GM23248 (cell line): ENCODE measurements around the gene C17orf113. TPM values are rescaled to one million over a fixed set of nuclear protein-coding genes. Genes with fewer than 3 reads are reported as not detected.
"Not testable (repeated sequence)": the region's sequence is repeated elsewhere in the genome, so short reads cannot be mapped to it uniquely, and the experiment has no call there.

ENCODE experiments used
- DNase-seq: peaks from one replicate; pipeline ENCODE4 v3.0.0-alpha.2; 2015
- H2AFZ ChIP-seq: fragments of 200-600 bp; sonication (generic); 2 replicates; pipeline ENCODE4 v1.6.1; 2016; ENCODE audit warnings: antibody characterized with exemption
- H3F3A ChIP-seq: fragments of 200-600 bp; sonication (generic); 2 replicates; pipeline ENCODE4 v1.6.1; 2016; ENCODE audit warnings: mild to moderate bottlenecking, antibody characterized with exemption, mixed run types; ENCODE audit not compliant: insufficient read depth
- H3K27ac ChIP-seq: fragments of 200-600 bp; sonication (generic); 2 replicates; pipeline ENCODE4 v1.5.1; 2016; ENCODE audit warnings: mild to moderate bottlenecking
- H3K27me3 ChIP-seq: fragments of 200-600 bp; sonication (generic); replicated peaks from 2 replicates; pipeline ENCODE4 v1.6.1; 2016; ENCODE audit warnings: mild to moderate bottlenecking; ENCODE audit not compliant: insufficient read depth
- H3K36me3 ChIP-seq: fragments of 200-600 bp; sonication (generic); 2 replicates; pipeline ENCODE4 v1.6.1; 2016; ENCODE audit warnings: low read depth, mild to moderate bottlenecking
- H3K4me1 ChIP-seq: fragments of 200-600 bp; sonication (generic); 2 replicates; pipeline ENCODE4 v1.6.1; 2016; ENCODE audit warnings: mild to moderate bottlenecking; ENCODE audit not compliant: insufficient read depth
- H3K4me2 ChIP-seq: fragments of 200-600 bp; sonication (generic); one replicate; pipeline ENCODE4 v1.6.1; 2016; ENCODE audit warnings: mild to moderate bottlenecking; ENCODE audit not compliant: unreplicated experiment
- H3K4me3 ChIP-seq: fragments of 200-600 bp; sonication (generic); 2 replicates; pipeline ENCODE4 v1.5.1; 2016; ENCODE audit warnings: mild to moderate bottlenecking
- H3K79me2 ChIP-seq: fragments of 200-600 bp; sonication (generic); 2 replicates; pipeline ENCODE4 v1.6.1; 2016; ENCODE audit warnings: mild to moderate bottlenecking; ENCODE audit not compliant: insufficient read depth
- H3K9ac ChIP-seq: fragments of 200-600 bp; sonication (generic); 2 replicates; pipeline ENCODE4 v1.6.1; 2016; ENCODE audit warnings: mild to moderate bottlenecking
- H3K9me2 ChIP-seq: fragments of 200-600 bp; sonication (generic); 2 replicates; pipeline ENCODE4 v1.6.1; 2016; ENCODE audit warnings: mixed run types, mild to moderate bottlenecking, moderate library complexity; ENCODE audit not compliant: insufficient read depth
- H3K9me3 ChIP-seq: fragments of 200-600 bp; sonication (generic); one replicate; pipeline ENCODE4 v1.6.1; 2017; ENCODE audit warnings: low read depth
- H4K20me1 ChIP-seq: fragments of 200-600 bp; sonication (generic); 2 replicates; pipeline ENCODE4 v1.6.0; 2016; ENCODE audit not compliant: insufficient read depth
- EZH2 ChIP-seq: fragments of 200-600 bp; sonication (generic); IDR thresholded peaks from 2 replicates; pipeline ENCODE4 v1.6.1; 2018; ENCODE audit warnings: antibody characterized with exemption, mild to moderate bottlenecking; ENCODE audit not compliant: insufficient read depth, poor library complexity, severe bottlenecking
- EZH2phosphoT487 ChIP-seq: fragments of 200-600 bp; sonication (generic); IDR thresholded peaks from 2 replicates; pipeline ENCODE4 v1.6.1; 2018; ENCODE audit warnings: antibody characterized with exemption, moderate library complexity, mild to moderate bottlenecking, low read depth; ENCODE audit not compliant: insufficient read depth
- WGBS, 2 experiments: methylation state at CpG; one replicate each; pipeline ENCODE4 v1.1.6; 2015 to 2017; ENCODE audit warnings: low lambda C conversion rate in 2 of 2, low coverage in 1 of 2; ENCODE audit errors: missing lambda C conversion rate in 2 of 2; 5-methylcytosine and 5-hydroxymethylcytosine counted together
- in situ Hi-C: fragments of 300-500 bp; cut with MboI; formaldehyde crosslinking; loops from 2 replicates; pipeline ENCODE4 v1.15.0; 2020
- polyA plus RNA-seq: library from polyadenylated mRNA; unstranded; fragments of >200 nt; fragmentation: Nextera tagmentation; extraction: Ambion mirVana; gene quantifications from 2 replicates; pipeline ENCODE4 v1.2.1, GENCODE V29; 2016
- total RNA-seq: library from RNA; depleted of rRNA; stranded (reverse); fragments of >200 nt; shearing (Covaris generic); gene quantifications from 2 replicates; pipeline ENCODE4 v1.2.3, GENCODE V29; 2014

The C17orf113 gene
- total and polyA plus RNA-seq, 2 experiments from 2014 or later: not detected

GRCh38 chr17:42016411-42016831 lies 34.0 kb downstream of the C17orf113 start:
- peak overlapping the region; percentile 77 for H2AFZ ChIP-seq
- TF ChIP-seq EZH2phosphoT487: no peak
- no peak for TF ChIP-seq EZH2

GRCh38 chr17:42013740-42014139 lies 36.7 kb downstream of the C17orf113 start:
- peaks cover 27% of the 10 kb centered on the region for H3F3A ChIP-seq
- DNase-seq, H3K27ac ChIP-seq, H3K9ac ChIP-seq, H4K20me1 ChIP-seq, H3K4me2 ChIP-seq, H3K9me2 ChIP-seq, H3K9me3 ChIP-seq, H3K4me3 ChIP-seq, H3K27me3 ChIP-seq, H2AFZ ChIP-seq, H3K36me3 ChIP-seq, in situ Hi-C loops: not testable (repeated sequence)
- peaks cover 85% of the 10 kb centered on the region for H3K79me2 ChIP-seq
- H3K4me1 ChIP-seq: peaks cover 53% of the 10 kb centered on the region
- 96 to 100% methylated on average over 12 of the region's 12 CpGs for WGBS, 2 experiments

More at GRCh38 chr17:42016411-42016831, 34.0 kb downstream of the C17orf113 start:
- no peaks in the 10 kb centered on the region for H3K27me3 ChIP-seq
- peaks cover 34% of the 10 kb centered on the region for H3K4me1 ChIP-seq
- WGBS, 2 experiments: 5 to 6% methylated on average over 12 of the region's 12 CpGs
- H3K9me3 ChIP-seq: no peaks in the 10 kb centered on the region
- peak overlapping the region; percentile 84 for H3K27ac ChIP-seq
- H3K36me3 ChIP-seq: no peaks in the 10 kb centered on the region
- in situ Hi-C loops: no loop called here
- peak; percentile 70 for DNase-seq
- H3K9me2 ChIP-seq: no peaks in the 10 kb centered on the region
- H4K20me1 ChIP-seq: no peaks in the 10 kb centered on the region
- H3F3A ChIP-seq: peaks cover 12% of the 10 kb centered on the region
- peaks cover 82% of the 10 kb centered on the region for H3K79me2 ChIP-seq
- peak overlapping the region; percentile 90 for H3K4me2 ChIP-seq
- peak overlapping the region; percentile 95 for H3K4me3 ChIP-seq
- H3K9ac ChIP-seq: peak overlapping the region; percentile 98

- H3K27ac ChIP-seq, H3K36me3 ChIP-seq, H2AFZ ChIP-seq, H3K9me2 ChIP-seq, in situ Hi-C loops, H3K9ac ChIP-seq, H3K4me3 ChIP-seq, H4K20me1 ChIP-seq, DNase-seq, H3K27me3 ChIP-seq, H3K9me3 ChIP-seq, H3K4me2 ChIP-seq: not testable (repeated sequence)
- Histone ChIP-seq H3K4me1 (peaks cover 54% of the 10 kb centered on the region), H3F3A (peaks cover 27% of the 10 kb centered on the region), H3K79me2 (peaks cover 98% of the 10 kb centered on the region)
- WGBS, 2 experiments: 78 to 85% methylated on average over 4 of the region's 4 CpGs
Observed at GRCh38 chr17:42012363-42012762, 38.0 kb downstream of the C17orf113 start.

GRCh38 chr17:42010898-42011516 lies 39.4 kb downstream of the C17orf113 start:
- H3K9me3 ChIP-seq: no peaks in the 10 kb centered on the region

DNA sequence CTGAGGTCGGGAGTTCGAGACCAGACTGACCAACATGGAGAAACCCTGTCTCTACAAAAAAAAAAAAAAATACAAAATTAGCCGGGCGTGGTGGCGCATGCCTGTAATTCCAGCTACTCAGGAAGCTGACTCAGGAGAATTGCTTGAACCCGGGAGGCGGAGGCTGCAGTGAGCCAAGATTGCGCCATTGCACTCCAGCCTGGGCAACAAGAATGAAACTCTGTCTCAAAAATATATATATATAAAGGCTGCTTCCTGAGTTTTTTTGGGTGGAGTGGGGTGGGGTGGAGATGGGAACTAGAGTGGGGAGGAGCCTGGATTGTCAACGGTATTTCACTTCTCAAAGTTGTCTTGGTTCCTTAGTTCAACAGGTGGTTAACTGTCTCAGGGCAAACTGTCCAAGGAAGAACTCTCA lies 40.1 kb downstream of the C17orf113 start:
- H3F3A ChIP-seq: peaks cover 30% of the 10 kb centered on the region
- 0 out of 2 replicates have a peak overlapping the region, but pooled peaks have one; percentile 26 for H3K9ac ChIP-seq
- H3K4me3 ChIP-seq: peak overlapping the region; percentile 25; the same call in 1 of the 2 replicates
- peak overlapping the region; percentile 66 for H3K4me2 ChIP-seq
- DNase-seq: peak; percentile 72
- in situ Hi-C loops, H2AFZ ChIP-seq, H3K9me2 ChIP-seq, H3K36me3 ChIP-seq, H3K9me3 ChIP-seq, H3K27me3 ChIP-seq, H4K20me1 ChIP-seq: not testable (repeated sequence)
- peaks cover 100% of the 10 kb centered on the region for H3K79me2 ChIP-seq
- H3K27ac ChIP-seq: peak overlapping the region; percentile 69
- H3K4me1 ChIP-seq: peaks cover 52% of the 10 kb centered on the region
- WGBS, 2 experiments: 14 to 28% methylated on average over 7 to 9 of the region's 9 CpGs

More at GRCh38 chr17:42010898-42011516, 39.4 kb downstream of the C17orf113 start:
- Histone ChIP-seq H3K9me2 (no peaks in the 10 kb centered on the region), H3K4me1 (peaks cover 56% of the 10 kb centered on the region), H3K79me2 (peaks cover 100% of the 10 kb centered on the region), H3F3A (peaks cover 27% of the 10 kb centered on the region), H3K36me3 (no peaks in the 10 kb centered on the region), H3K27ac (peak overlapping the region; percentile 69), H3K27me3 (no peaks in the 10 kb centered on the region), H2AFZ (no peak overlapping the region), H4K20me1 (no peaks in the 10 kb centered on the region), H3K4me3 (0 out of 2 replicates have a peak overlapping the region, but pooled peaks have one; percentile 25), H3K4me2 (peak overlapping the region; percentile 66), H3K9ac (no peak overlapping the region)
- no peak for TF ChIP-seq EZH2
- no peak for TF ChIP-seq EZH2phosphoT487
- in situ Hi-C loops: no loop called here
- DNase-seq: peak; percentile 58
- WGBS, 2 experiments: 95 to 97% methylated on average over 3 of the region's 3 CpGs
